Measurements from ENCODE around the gene DOCK3.
A peak's percentile ranks its signal among the peaks of the same experiment; 100 is the strongest.

Gene DOCK3

DNA sequence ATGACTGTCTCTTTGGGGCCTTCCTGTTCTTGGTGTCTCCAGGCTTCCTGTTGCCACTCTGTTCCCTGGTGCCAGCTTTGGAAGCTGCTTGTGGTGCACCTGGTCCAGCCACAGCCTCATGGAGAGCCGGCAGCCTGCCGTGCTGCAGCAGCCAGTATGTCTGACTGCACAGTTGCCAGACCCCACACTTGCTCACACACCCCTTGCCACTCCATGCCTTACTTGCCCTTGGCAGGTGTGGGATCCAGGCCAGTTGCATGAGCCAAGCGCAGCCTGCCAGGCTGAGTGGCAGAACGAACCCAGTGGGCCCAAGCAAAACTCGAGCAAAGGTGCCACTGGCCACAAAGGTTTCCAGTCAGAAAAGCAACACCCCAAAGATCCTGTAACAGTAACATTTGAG is 309.2 kb downstream of the DOCK3 start:
- Mint-ChIP-seq H3K27me3 (no peaks in the 10 kb centered on the region), H3K27ac (no peak overlapping the region), H3K4me1 (no peaks in the 10 kb centered on the region), H3K4me3 (no peak overlapping the region), H3K9me3 (peaks cover 5% of the 10 kb centered on the region in 2 donors)
- DNase-seq, result no peak
- no peak for ATAC-seq

DNA sequence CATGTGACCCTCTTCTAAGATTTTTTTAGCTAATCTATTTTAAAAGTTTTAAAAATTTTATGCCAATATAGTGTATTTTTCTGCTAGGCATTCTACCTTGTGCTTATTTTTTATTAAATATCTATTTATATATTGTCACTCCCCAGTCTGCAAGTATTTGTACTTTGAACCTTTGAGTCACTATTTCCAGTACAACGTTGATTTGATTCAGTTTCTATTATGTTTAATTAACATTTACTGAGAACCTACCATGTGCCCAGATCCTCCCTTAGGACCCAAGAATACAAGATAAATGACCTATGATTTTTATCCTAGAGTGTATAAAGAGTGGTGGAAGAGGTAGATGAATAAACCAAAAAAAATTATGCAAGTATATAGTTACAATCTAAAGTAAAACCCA is 311.2 kb downstream of the DOCK3 start:
- Mint-ChIP-seq H3K4me1 (no peaks in the 10 kb centered on the region), H3K4me3 (no peak overlapping the region), H3K27me3 (no peaks in the 10 kb centered on the region), H3K27ac (no peak overlapping the region), H3K9me3 (peaks cover 10 to 16% of the 10 kb centered on the region in 2 donors)
- ATAC-seq, result no peak
- DNase-seq, result no peak

DNA sequence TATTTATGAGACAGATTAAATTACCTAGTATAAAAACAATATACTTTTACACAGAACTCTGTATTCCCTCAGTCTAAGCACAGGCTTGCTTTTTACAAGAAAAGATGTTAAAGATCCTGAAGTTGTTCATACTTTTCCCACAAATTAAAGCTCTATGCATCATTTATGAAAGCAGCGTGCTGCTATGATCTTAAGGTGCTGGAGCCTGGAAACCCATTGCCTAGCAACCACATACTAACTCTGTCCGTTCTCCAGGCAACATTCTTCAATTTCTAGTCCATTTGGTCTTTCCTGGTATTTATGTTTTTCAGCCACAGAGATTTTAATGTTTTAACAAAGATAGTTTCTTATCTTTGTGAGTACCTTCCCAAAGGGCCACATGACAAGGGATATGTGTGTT is 312.0 kb downstream of the DOCK3 start:
- Mint-ChIP-seq H3K27ac (no peak overlapping the region), H3K4me3 (no peak overlapping the region), H3K9me3 (peaks cover 18 to 24% of the 10 kb centered on the region in 2 donors), H3K27me3 (no peaks in the 10 kb centered on the region), H3K4me1 (no peaks in the 10 kb centered on the region)
- DNase-seq, result no peak
- no peak for ATAC-seq

DNA sequence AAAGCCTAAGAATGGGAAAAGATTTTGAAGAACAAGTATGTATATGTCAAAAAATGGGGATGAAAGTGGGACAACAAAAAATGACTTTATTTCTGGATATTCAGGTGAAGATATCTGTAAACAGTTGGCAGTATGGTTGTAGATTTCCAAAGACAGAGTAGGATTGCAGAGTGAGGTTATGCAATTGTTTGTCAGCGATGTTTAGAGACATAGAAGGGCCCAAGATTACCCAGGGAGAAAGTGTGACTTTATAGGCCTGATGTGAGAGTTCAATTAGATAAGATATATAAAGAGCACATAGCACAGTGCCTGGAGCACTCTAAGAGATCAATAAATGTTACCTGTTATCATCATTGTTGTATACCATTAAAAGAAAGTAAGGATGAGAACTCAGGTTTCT is 319.8 kb downstream of the DOCK3 start:
- no peak for ATAC-seq

DNA sequence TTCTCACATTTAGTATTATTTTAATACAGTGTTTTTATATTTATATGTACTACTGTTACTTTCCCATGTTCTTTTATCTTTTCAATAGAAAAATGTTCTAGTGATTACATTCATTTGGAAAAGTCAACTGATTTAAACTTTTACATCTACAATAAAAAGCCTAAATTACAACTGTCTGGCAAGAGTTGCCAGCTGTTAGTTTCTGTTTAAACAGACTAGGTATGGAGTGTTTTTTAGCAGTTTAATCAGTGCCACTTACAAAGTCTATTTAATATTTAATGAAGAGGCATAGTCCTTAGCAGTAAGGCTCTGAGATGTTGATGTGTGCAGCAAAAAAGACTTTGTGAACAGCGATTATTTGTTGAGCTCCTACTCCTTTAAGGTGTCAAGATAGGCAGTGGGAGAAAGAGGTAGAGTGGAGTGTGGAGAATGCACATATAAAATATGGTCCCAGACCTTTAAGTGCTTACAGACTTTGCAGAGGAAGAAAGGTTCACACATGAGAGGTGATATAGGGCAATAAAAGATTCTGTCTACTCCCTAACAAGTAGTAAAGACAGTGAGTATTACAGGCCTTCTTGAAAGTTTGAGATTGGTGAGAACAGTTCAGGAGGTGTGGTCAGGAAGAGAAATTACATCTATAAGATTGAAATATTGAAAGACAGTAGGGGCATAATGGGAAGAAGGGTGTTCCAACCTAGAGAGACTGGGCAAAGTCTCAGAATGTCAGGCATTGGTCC is 320.5 kb downstream of the DOCK3 start:
- peaks cover 17 to 23% of the 10 kb centered on the region in 2 donors for H3K9me3 Mint-ChIP-seq
- H3K4me3 Mint-ChIP-seq, result no peak overlapping the region
- no peak for DNase-seq
- H3K27ac Mint-ChIP-seq, result no peak overlapping the region
- H3K27me3 Mint-ChIP-seq, result no peaks in the 10 kb centered on the region
- no peak for ATAC-seq
- no peaks in the 10 kb centered on the region for H3K4me1 Mint-ChIP-seq

More for the DNA sequence above, 319.8 kb downstream of the DOCK3 start:
- Mint-ChIP-seq H3K9me3 (peaks cover 20 to 26% of the 10 kb centered on the region in 2 donors), H3K27me3 (no peaks in the 10 kb centered on the region), H3K4me3 (no peak overlapping the region), H3K4me1 (no peaks in the 10 kb centered on the region), H3K27ac (no peak overlapping the region)
- DNase-seq, result no peak

DNA sequence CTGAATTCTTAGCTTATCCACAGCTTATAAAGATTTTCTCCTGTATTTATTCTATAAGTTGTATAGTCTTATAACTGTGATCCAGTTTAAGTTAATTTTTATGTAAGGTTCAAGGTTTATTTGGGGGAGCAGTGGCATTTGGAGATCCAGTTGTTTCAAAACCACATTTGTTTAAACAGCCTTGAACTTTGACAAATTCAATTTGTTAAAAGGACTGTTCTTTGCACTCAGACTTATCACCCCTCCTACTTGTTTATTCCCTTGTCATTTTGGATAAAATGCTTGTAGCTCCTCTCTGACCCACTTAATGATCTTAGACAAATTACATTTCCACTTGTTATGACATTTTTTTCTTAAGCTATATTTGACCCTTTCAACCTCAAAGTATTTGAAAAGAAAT is 327.8 kb downstream of the DOCK3 start:
- H3K4me1 Mint-ChIP-seq, result peaks cover 6% of the 10 kb centered on the region
- H3K9me3 Mint-ChIP-seq, result no peaks in the 10 kb centered on the region
- H3K27ac Mint-ChIP-seq, result no peak overlapping the region
- no peaks in the 10 kb centered on the region for H3K27me3 Mint-ChIP-seq
- no peak overlapping the region for H3K4me3 Mint-ChIP-seq
- DNase-seq (no peak), ATAC-seq (no peak)

DNA sequence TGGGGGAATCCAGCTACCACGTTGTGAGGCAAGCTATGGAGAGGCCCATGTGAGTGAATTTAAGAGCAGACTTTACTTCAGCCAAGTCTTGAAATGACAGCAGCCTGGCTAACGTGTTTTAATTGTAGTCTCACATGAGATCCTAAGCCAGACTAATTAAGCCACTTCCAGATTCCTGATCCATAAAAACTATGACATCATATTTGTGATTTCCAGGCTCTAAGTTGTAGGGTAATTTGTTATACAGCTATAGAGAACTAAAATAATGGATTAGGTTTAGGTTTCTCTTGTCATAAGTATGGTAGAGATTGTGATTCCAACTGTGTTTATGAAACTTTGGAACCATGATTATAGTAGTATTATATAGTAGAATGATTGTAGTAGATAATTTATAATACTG is 329.5 kb downstream of the DOCK3 start:
- no peaks in the 10 kb centered on the region for H3K27me3 Mint-ChIP-seq
- H3K9me3 Mint-ChIP-seq, result peaks cover under 1 to 5% of the 10 kb centered on the region in 2 donors
- DNase-seq, result no peak
- H3K4me1 Mint-ChIP-seq, result peaks cover 6% of the 10 kb centered on the region
- H3K27ac Mint-ChIP-seq, result no peak overlapping the region
- H3K4me3 Mint-ChIP-seq, result no peak overlapping the region
- ATAC-seq, result no peak

DNA sequence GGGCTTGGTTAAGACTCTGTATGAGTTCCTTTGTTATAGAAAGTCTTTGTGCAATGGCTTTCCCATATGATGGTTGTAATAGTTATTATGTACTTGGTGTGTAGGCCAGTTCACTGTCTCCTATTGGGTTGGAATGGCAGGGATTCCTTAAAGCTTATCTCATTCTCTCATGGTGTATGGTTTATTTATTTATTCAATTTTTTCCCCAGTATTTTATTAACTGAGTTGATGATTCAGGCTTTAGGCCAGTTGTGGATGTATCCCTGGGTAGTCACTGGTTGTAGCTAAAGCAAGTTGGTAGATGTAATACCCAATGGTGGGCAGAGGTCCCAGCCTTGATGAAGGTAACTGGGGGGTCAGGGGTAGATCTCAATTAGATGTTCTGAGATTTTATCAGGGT is 349.4 kb downstream of the DOCK3 start:
- no peak for DNase-seq
- Mint-ChIP-seq H3K27ac (no peak overlapping the region), H3K4me1 (peaks cover 31% of the 10 kb centered on the region), H3K4me3 (no peak overlapping the region), H3K9me3 (peaks cover 0 to 7% of the 10 kb centered on the region in 2 donors), H3K27me3 (no peaks in the 10 kb centered on the region)
- no peak for ATAC-seq

DNA sequence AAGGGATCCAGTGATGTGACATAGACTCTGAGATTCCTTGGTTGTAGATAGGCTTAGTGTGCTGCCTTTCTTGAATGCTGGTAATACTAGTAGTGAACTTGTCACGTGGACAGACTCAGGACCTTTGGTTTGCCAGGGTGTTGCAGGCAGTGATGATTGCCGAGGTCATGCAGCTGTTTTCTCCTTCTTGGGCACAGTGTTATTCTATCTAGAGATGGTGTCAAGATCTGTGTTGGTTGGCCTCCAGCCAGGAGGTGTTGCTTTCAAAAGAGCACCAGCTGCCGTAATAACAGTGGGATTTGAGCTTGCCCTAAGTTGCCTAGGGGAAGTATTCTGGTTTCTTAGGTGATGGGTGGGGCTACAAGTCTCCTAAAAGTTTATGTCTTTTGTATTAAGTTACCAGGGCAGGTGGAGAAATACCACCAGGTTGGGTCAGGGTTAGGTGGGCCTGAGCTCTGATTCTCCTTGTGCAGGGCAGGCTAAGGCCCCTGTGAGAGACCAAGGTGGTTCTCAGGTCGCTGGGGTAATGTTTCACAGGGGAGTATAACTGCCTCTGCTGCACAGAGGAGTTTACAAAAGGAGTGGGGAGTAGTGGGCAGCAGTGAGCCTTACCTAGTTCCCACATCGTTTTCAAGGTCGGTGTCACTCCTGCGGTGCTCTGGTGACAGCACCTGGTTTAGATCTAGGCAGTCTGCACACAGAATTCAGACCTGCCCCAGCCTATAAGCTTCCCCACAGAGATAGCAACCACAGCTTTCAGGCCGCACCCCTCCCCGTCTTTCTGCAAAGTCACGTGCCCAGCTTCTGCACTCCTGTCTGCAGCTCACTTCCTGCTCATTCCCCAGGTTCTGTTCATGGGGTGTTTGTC is 350.3 kb downstream of the DOCK3 start:
- H3K4me1 Mint-ChIP-seq, result peaks cover 31% of the 10 kb centered on the region
- ATAC-seq, result peak; percentile 98
- peak; percentile 51 to 67 for DNase-seq
- H3K27ac Mint-ChIP-seq, result peak overlapping the region; percentile 78 to 86
- peaks cover 7% of the 10 kb centered on the region in 2 donors for H3K9me3 Mint-ChIP-seq
- H3K4me3 Mint-ChIP-seq, result peak overlapping the region; percentile 68 to 69
- H3K27me3 Mint-ChIP-seq, result no peaks in the 10 kb centered on the region

DNA sequence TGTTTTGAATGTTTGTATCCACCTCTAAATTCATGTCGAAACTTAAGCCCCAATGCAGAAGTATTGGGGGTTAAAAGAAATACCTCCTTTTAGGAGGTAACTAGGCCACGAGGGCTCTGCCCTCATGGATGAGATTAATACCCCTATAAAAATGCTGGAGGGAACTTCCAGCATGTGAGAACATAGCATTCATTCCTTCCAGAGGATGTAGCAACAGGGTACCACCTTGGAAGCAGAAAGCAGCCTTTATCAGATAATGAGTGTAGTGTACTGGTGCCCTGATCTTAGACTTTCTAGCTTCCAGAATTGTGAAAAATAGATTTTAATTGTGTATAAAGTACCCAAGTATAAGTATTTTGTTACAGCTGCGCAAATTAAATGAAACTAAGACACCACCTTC is 356.9 kb downstream of the DOCK3 start:
- no peak overlapping the region for H3K27ac Mint-ChIP-seq
- DNase-seq (no peak), ATAC-seq (no peak)
- no peaks in the 10 kb centered on the region for H3K27me3 Mint-ChIP-seq
- peaks cover 6% of the 10 kb centered on the region for H3K4me1 Mint-ChIP-seq
- no peak overlapping the region for H3K4me3 Mint-ChIP-seq
- peaks cover 7 to 14% of the 10 kb centered on the region in 2 donors for H3K9me3 Mint-ChIP-seq

DNA sequence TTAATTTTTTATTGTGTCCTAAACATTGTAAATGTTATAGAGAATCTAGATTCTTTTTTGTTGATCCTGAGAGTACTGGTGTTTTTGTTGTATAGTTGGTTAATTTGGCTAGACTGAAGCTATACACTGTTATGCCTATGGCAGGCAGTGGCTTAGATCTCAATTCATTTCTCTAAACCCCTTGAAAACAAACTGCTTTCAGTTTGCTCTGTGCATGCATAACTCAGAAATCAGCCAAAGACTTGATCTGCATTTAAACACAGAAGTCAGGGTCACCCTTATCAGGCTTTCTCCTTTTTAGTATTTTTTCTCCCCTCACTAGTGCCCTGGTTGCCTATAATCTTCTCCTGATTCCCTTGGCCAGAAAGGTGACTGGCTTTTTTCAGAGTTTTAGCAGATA is 360.9 kb downstream of the DOCK3 start:
- H3K4me1 Mint-ChIP-seq, result no peaks in the 10 kb centered on the region
- no peak for ATAC-seq
- DNase-seq, result no peak
- H3K4me3 Mint-ChIP-seq, result no peak overlapping the region
- peaks cover 0 to 7% of the 10 kb centered on the region in 2 donors for H3K9me3 Mint-ChIP-seq
- H3K27me3 Mint-ChIP-seq, result no peaks in the 10 kb centered on the region
- H3K27ac Mint-ChIP-seq, result no peak overlapping the region

DNA sequence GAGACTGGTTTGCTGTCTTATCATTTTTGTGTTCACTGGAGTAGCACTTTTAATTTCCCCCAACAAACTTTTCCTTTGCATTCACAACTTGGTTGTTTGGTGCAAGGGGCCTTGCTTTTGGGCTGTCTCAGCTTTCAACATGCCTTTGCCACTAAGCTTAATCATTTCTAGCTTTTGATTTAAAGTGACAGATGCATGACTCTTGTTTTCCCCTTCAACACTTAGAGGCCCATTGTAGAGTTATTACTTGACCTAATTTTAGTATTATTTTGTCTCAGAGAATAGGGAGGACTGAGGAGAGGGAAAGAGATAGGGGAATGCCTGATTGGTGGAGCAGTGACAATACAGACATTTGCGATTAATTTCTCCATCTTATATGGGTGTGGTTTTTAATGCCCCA is 370.3 kb downstream of the DOCK3 start:
- peaks cover 8% of the 10 kb centered on the region for H3K4me1 Mint-ChIP-seq
- H3K27ac Mint-ChIP-seq, result no peak overlapping the region
- peak; percentile 33 for ATAC-seq
- H3K27me3 Mint-ChIP-seq, result no peaks in the 10 kb centered on the region
- no peak for DNase-seq
- no peaks in the 10 kb centered on the region for H3K9me3 Mint-ChIP-seq
- H3K4me3 Mint-ChIP-seq, result no peak overlapping the region

DNA sequence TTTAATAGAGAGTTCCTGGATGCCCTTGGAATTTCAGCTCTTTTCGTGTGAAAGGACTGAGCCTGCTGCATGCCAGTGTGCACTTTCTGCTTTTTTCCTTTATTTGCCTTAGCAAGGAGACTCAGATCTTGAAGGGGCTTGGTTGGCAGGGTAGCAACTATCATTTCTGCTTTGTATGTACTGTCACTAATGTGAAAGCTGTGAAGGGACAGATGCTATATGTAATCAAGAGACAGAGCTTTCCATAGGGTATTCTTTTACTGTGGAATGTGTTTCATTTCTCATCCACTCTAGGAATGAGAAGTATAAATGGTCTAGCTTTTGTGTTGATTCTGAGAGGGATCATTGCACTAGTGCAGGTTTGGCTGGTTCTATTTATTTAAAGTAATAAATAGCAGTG is 377.8 kb downstream of the DOCK3 start:
- Mint-ChIP-seq H3K4me1 (no peaks in the 10 kb centered on the region), H3K27me3 (no peaks in the 10 kb centered on the region), H3K27ac (no peak overlapping the region), H3K9me3 (no peaks in the 10 kb centered on the region), H3K4me3 (no peak overlapping the region)
- DNase-seq (no peak), ATAC-seq (no peak)

DNA sequence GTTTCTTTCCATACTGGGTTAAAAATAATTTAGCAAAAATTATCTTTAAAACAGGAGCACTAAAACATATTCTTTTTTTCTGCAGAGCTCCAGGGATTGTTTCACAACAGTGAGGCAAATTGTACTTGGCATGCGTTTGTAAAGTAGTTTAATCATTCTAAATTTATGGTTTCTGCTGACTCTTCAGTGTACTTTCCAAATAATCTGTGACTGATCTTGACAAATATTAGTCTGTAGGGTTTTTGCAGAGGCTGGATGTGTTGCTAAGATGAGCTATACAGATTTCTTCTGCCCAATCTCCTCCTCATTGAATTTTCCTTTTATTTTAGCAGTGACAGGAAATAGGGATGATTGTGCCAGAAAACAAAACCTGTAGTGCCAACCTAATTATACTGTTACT is 382.4 kb downstream of the DOCK3 start:
- DNase-seq (no peak), ATAC-seq (no peak)
- H3K4me1 Mint-ChIP-seq, result no peaks in the 10 kb centered on the region
- H3K9me3 Mint-ChIP-seq, result no peaks in the 10 kb centered on the region
- H3K4me3 Mint-ChIP-seq, result no peak overlapping the region
- H3K27me3 Mint-ChIP-seq, result no peaks in the 10 kb centered on the region
- no peak overlapping the region for H3K27ac Mint-ChIP-seq

DNA sequence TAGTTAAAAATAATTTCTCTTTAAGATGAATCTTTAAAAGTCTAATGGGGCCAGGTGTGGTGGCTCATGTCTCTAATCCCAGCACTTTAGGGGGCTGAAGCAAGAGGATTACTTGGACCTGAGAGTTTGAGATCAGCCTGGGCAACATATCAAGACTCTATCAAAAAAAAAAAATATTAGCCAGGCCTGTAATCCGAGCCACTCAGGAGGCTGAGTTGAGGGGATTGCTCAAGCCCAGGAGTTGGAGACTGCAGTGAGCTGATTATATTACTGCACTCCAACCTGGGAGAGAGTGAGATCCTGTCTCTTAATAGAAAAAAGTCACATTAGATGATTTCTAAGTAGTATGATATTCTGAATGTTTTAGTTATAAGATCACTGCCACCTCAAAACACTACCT is 388.3 kb downstream of the DOCK3 start:
- Mint-ChIP-seq H3K4me1 (no peaks in the 10 kb centered on the region), H3K27ac (no peak overlapping the region), H3K9me3 (no peaks in the 10 kb centered on the region), H3K27me3 (no peaks in the 10 kb centered on the region), H3K4me3 (no peak overlapping the region)
- ATAC-seq (no peak), DNase-seq (no peak)

DNA sequence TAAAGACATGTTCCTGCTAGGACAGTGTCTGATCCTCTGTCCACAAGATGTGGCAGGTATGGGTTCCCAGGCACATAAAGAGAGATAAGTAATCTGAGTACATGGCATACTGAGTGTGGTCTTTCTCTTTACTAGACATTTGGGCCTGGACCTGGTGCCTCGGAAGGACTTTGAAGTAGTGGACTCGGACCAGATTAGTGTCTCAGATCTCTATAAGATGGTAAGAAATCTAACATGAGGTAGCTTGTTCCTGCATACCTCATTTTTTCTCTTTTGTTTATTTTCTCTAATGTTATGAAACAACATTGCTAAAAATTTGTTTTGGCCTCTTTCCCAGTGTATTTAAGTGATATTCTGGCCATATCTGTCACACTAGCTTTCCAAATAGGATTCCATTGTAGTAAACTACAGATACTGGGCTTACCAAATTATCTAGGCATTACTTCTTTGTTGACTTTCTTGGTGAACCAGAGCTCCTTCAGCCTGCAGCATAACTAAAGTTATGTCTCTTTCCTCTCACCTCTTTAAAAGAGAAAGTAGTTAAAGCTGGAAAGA is 400.6 kb downstream of the DOCK3 start:
- Mint-ChIP-seq H3K27ac (no peak overlapping the region), H3K4me1 (no peaks in the 10 kb centered on the region), H3K4me3 (no peak overlapping the region), H3K27me3 (no peaks in the 10 kb centered on the region), H3K9me3 (no peaks in the 10 kb centered on the region)
- ATAC-seq (no peak), DNase-seq (no peak)
